ENCODE data around the gene SESN3.

DNA sequence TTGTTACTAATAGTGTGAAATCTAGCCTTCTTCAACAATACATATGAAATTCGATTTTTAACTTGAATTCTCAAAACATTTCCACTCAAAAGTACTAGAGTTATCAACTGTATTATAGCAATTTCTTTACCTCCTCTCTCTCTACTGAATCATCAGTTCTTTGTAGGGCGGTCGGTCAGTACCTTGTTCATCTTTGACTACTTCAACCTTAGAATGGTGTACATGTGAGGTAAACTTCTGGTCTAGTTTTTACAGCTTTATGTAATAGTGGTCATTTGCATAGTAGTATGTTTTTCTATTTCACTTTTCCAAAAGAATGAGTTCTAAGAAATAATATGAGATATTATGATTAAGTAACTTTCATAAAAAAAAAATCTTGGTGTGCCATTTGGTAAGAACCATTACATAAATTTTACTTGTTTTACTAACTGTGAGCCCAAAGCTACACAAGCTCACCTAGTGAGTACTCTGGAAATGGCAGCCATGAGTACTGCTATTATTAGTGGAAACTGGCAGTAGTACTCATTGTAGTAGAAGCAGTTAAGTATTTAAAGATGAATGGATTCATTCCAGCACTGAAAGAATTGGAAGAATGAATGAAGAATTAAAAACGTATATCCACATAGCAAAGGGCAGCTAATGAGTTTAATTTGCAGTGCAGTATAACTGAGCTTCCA lies 30.1 kb downstream of the SESN3 start:
- TF ChIP-seq TAF1 (IDR thresholded peaks at IDR 0.05; ENCODE audit: low read depth, low read length) (no peak), POLR2A (IDR thresholded peaks at IDR 0.05; ENCODE audit: low read depth, low read length) (no peak), SPI1 (IDR thresholded peaks at IDR 0.05; ENCODE audit: low read depth, low read length) (no peak), POLR2AphosphoS5 (IDR thresholded peaks at IDR 0.05; ENCODE audit: low read depth, low read length) (no peak), POU2F2 (IDR thresholded peaks at IDR 0.05; ENCODE audit: low read depth, low read length) (no peak)

Measured in GM12891 (cell line).